HG03039 (cell line): ENCODE data around the gene CCL27.

Source experiments
- ATAC-seq: cut with Tn5 transposase; IDR thresholded peaks from one replicate; pipeline ENCODE4 v1.9.1; 2021; ENCODE audit warnings: mild to moderate bottlenecking, moderate library complexity; ENCODE audit not compliant: unreplicated experiment

The CCL27 gene, protein sequence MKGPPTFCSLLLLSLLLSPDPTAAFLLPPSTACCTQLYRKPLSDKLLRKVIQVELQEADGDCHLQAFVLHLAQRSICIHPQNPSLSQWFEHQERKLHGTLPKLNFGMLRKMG

DNA sequence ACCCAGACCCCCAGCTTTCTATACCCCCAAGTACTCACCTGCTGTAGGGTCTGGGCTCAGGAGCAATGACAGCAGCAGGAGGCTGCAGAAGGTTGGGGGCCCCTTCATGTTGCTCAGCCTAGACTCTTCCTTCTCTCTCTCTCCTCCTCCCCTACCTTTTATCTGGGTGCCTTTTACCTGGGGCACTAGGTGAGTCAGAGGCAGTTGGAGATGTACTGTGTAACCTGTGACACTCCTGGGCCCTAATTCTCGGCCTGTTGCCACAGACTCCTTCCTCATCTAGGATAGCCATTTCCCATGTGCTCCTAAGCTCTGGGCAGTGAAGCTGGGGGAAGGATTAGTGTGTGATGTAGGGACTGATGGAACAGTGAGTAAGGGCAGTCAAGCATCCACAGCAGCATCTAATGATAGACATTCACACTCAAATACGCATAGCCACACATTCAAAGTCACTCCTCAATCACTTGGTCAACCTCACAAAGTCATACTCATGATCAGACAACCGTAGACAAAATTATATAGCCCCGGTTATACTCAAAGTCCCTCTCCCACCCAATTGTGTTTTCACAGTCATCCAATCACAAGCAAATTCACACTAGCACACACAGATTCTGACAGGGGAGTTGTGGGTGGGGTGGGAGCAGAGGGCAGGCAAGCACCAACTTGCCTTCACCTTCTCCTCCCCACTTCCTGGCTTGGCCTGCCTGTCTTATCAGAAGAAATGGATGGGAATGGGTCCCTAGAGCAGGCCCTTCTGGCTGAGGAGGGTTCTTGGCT, at the start of gene CCL27:
Gene CCL27, minus strand, starts transcription at position 132 of the 777 bp plus-strand sequence. Its CDS starts 24 bp downstream, at position 108.
- ATAC-seq, result no peak

DNA sequence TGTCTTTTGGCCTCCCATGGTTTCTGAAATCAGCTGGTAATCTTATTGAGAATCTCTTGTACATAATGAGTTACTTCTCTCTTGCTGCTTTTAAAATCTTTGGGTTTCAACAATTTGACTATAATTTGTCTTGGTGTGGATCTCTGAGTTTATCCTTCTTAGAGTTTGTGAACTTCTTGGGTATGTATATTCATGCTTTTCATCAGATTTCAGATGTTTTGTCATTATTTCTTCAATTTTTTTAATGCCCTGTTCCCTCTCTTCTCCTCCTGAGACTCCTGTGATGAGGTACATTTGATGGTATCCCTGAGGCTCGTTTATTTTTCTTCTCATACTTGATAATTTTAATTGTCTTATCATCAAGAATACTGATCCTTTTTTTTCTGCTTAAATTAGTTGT, 49.7 kb upstream of the CCL27 start:
- no peak for ATAC-seq

DNA sequence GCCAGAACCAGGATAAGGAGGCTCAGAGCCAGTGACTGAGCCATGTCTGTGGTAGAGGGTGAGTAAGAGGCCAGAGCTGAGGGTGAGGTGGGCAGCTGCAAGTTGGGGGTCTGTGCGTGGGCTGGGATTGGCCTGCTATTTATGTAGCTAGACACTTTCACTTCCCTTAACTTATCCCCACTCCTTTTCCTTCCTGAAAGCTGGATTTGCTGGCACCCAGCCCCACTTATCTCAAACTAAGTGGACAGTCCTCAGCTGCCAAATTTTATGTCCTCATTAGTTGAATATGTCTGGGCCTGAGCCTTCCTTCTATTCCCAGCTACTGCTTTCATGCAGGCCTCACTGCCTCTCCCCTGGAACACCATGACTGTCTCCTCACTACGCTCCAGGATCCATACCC, 47.6 kb upstream of the CCL27 start, which contains the start of gene CCL21:
Gene CCL21, minus strand, starts transcription at position 114 of the 400 bp plus-strand sequence. Its CDS starts 70 bp downstream, at position 44.
- ATAC-seq, result no peak

DNA sequence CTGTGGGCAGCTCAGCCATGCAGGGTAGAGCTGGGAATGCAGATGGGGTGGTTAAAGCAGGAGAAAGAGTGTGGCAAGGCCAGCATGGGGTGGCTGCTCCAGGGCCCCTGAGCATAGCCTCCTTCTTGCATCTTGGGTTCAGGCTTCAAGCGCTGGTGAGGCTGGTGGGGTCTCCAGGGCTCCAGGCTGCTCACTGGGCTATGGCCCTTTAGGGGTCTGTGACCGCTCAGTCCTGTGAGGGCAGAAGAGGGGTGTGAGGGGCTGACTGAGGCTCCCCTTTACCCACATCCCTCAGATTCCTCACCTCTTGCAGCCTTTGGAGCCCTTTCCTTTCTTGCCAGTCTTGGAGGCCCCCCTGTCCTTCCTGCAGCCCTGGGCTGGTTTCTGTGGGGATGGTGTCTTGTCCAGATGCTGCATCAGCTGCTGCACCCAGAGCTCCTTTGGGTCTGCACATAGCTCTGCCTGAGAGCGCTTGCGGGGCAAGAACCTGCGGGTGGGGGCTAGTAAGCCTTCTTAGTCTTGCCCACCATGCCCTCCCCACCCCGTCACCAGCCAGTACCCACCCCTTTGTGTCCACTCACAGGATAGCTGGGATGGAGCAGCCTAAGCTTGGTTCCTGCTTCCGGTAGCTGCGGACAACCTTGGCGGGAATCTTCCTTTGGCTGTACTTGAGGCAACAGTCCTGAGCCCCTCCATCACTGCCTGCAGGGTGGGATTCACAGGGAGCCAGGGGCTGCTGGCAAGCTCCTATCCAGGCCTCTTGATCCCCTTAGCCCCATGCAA, 46.9 kb upstream of the CCL27 start:
- ATAC-seq, result no peak

DNA sequence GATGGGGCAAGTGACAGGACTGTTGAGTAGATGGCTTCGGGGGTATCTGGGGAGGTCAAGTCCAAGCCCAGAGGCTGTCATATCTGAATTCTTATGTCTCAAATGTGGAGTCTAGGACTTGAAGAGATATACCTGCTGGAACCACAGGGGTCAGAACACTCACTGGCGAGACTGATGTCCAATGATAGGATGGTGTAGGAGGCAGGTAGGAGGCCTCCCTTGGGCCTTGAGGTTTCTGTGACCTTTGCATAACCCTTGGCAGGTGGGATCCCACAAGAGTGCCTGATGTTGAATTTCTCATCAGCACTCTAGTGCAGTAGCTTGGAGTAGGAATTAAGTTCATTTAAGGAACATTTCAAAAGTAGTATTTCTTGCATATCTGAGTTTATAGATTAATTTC, 44.7 kb upstream of the CCL27 start:
- no peak for ATAC-seq

DNA sequence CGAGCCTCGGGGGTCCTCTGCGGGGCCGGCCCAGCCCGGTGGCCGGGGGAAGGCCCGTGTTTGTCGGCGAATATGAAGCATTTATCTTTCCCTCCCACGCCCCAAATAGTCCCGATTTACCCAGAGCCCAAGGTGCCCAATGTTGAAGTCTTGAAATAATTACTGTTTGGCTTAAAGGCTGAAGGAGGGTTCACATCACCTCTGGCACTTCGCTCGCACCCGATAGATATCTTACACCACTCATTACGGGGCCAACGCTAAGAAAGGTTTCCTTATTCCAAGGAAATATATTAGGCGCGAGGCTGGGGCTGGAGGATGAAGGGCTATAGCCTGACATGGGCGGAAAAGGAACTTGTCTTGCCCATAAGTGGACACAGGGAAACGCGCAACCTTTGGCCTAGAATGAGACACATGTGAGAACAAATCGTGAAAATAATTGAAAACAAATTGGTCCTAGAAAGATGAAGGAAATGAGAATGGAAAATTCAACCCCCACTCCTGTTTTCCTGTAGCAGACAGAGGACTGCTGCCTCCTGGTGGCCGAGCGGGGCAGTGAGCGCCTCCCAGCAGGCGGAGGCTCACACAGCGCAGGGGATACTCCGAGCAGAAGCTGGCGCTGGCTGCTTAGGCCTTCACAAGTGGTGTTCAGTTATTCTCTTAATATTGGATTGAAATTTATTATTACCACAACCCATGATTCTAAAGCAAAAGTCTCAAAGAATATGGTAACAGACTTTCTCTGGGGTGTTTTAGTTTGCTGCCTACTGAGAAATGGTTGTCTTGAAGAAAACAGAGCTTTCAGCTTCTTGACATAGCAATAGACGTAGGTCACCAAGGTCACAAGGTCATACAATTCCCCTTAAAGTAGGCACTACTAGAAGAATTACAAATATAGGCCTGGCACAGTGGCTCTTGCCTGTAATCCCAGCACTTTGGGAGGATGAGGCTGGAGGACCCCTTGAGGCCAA, 39.6 kb upstream of the CCL27 start:
- peak; percentile 61 for ATAC-seq

DNA sequence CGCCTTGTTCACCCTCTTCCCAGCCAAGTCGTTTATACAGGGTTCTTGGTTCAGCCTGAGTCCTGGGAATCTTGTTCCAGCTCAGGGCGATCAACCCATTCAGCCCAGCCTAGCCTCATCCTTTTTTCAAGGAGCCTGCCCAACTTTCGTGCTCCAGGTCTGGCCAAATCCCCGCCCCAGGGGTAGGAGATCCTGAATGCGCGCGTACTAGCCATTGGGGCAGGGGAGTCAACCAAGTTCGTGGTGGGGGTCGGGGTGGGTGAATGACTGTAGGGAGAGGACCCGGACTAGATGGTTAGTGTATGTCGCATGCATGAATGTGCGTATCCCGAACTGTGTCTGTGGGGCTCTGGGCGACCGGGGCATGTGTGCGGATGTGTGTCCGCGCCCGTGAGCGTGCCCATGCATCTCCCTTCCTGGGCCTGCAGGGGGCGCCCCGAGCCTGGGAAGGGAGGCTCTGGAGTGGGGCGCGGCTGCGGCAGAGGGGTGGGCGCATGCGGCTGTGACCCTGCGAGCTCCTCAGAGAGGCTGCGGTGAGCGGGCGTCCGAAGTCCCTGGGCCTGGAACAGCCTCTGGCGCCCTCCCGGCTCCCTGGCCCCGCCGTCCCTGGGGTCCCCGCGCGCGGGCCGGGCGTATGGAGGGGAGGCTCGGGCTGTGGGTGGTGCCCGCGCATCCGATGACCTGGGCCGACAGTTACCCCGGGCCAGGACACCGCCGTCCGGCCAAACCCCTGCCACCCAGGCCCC, 38.7 kb upstream of the CCL27 start:
- ATAC-seq, result no peak

DNA sequence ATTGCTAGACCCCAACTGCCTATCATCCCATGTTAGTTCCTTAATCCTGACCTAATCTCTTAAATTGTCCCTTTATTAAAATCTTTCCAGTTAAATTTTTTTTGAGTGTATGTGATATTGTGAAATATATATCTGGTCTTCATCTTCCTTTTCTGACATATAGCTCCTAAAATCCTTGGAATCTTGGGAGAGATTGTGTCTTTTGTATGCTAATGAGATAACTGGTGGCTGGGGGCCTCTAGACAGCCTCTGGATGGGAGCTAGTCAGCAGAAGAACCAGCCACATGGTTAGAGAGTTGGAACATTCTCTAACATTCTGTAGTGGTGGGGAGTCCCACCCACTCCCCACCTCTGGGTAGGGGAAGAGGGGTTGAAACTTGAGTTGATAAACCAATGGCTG, 32.4 kb upstream of the CCL27 start:
- no peak for ATAC-seq

DNA sequence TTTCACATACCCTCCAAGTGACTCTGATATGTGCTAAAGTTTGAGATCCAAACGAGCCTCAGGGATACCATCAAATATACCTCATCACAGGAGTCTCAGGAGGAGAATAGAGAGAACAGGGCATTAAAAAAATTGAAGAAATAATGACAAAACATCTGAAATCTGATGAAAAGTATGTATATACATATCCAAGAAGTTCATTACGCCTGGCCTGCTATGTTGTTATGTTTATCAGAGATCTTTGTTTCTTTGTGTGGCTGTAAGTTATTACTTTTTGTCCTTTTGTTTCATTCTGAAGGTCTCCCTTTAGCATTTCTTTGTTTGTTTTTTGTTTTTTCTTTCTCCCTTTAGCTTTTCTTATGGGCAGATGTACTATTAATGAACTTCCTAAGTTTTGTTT, 31.1 kb upstream of the CCL27 start:
- ATAC-seq, result no peak

DNA sequence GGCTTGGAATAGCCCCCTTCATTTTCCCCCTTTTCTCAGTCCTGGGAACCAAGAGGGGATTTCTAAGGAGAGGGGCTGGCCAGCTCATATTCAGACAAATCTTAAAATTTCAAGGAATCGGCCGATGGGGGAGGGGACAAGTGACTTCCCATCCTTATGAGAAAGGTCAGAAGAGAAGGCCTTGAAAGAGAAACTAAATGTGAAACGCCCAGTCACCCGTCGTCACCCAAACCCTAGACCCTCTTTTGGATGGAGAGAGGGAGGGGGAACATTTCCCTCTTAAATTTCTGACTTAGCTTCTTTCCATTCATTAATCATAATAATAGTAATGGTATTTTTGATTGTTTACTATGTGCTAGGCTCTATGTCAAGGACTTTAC, 29.5 kb upstream of the CCL27 start:
- no peak for ATAC-seq

DNA sequence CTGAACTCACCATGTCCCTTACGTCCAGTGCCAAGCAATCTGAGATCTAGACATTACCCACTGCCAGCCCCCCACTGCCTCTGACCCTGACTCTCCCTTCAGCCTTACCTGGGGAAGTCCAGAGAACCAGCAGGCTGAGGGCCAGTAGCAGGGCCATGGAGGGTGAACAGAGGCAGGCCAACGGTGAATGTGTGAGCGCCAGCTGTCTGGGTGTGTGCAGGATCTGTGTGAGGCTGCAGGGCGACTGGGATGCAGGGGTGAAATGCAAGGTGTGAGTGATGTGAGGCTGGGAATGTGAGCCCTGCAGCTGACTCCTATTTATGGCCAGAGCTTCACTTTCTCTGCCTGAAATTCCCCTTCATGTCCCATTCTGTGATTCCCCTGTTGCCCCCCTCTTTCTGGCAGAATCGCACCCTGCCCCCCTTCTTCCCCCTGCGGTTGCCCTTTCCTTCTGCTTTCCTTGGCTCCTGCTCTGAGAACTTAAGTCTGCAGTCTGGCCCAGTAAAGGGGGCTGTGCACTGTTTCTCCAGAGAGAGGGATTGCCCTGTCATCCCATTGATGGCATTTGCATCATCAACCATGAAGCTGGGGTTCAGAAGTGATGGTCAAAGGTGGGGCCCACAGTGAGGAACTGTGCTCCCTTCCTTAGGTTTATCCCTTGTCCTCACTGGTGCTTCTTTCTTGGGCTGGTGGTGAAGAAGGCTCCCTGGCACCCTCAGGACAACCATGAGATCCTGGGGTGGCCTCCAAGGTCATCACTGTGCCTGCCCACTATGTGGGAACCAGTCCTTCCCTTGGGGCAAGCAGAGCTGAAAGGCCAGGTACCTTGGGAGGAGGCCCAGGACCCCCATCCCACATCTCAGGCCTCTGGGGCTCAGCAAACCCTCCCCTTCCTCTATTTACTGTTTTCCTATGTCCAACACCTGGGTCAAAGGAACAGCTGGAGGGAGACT, 28.8 kb upstream of the CCL27 start, which contains the start of gene CCL19:
Gene CCL19, minus strand, starts transcription at position 294 of the 953 bp plus-strand sequence. Its CDS starts 137 bp downstream, at position 157.
- ATAC-seq, result no peak

DNA sequence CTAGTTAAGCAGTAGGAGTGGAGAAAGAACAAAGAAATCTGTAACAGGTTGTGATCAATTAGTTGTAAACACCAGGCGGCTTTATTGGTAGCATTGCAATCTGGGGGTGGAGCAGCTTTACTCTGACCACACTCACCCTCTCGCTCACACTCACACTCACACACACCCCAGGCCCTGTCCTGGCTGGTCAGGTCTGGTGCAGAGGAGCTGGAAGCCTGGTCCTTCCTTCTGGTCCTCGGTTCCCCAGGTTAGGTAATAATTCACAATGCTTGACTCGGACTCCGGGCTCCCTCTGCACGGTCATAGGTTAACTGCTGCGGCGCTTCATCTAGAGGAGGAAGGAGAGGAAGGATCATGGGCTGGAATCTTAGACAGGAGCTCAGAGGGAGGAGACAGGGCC, 27.1 kb upstream of the CCL27 start:
- no peak for ATAC-seq

DNA sequence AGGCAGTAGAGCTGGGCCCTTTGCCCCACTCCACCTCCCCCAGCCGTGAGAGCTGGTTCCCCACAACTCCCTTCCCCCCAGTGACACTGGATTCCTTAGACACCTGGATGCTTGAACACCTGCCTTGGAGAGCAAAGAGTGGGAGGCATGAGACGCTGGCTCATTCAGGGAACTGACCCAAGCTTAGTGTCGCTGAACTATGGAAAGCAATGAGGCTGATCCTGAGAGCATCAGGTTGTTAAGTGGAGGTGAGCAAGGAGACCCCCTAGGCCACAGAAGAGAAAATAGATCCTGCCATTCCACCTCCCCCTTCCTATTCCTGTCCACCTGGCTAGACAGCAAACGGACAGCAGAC, 26.6 kb upstream of the CCL27 start:
- ATAC-seq, result no peak

DNA sequence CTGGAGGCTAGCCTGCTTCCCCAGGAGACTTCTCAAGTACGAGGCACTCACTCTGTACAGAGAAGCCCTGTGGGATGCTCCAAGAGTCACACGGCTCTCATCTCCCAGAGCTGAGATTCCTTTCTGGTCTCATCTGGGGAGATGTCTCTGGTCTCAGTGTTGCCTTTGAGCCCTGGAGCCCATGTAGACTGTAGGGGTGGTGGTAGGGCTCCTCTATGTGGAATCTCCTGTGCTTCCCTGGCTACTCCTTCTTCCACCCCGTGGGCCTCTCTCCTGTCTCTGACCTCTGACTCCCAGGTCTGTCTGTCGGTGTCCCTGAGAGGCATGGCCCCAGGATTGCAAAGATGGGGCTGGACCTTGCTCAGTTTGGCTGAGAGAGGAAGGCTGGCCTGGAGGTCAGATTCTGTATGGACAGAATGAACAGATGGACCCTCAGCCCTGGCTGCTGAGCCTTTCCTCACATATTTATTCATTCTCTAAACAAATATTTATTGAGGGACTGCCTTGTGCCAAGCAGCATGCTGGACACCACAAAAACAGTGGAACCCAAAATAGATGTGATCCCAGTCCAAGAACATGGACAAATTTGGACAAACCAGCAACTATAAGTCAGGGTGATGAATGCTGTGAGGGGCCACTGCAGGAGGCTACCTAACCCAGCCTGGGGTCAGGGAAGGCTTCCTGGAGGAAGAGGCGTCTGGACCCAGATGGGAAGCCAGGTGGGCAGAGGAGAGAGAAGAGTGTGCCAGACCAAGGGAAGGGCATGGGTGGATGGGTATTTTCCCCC, 26.1 kb upstream of the CCL27 start:
- no peak for ATAC-seq

DNA sequence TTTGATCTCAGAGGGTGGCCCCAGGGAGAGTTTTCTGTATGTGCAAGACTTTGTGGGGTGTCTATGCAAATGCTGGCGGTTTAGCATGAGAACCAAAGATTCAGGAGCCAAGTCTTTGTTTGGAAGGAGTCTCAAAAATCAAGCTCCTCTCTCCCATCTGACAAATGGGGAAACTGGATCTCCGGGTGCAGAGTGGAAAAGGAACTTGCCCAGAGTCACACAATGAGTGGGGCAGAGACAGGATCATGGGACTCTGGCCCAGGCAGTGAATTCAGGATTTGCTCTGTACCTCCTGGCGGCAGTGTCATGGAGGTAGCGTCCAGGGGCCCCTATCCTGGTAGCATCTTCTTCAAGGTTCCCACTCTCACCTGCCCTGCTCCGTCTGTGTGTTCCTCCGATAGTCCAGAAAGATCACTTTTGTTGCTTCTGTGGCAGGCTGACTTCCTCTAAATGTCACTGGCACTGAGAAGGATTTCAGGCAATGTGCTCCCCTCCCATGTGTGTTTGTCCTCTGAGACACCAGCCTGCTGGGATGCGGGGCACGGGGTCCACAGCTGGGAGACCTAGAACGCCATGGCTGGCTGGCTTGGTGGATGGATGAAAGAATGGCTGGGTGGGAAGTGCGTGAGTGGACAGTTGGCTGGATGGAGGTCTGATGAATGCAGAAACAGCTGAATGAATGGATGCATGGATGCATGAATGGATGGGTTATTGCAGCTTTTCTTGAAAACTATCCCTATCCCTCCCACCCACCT, 25.0 kb upstream of the CCL27 start:
- no peak for ATAC-seq

DNA sequence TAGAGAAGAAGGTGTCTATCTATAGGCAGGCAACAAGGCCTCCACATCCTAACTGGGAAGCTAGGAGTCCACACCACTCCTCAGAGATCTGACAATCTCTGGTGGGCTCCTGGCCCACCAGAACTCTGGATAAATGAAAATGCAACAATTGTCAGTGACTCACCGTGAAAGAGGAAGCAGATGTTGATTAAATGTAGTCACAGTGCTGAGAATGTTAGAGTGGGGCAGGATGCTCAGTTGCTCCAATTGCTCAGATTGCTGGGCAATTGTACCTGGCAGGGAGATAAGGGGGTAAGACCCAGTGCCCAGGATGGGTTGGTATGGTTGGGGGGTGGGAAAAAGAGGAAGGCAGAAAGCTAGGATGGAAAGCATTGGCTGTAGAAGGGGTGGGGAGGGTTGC, 24.3 kb upstream of the CCL27 start:
- ATAC-seq, result no peak

DNA sequence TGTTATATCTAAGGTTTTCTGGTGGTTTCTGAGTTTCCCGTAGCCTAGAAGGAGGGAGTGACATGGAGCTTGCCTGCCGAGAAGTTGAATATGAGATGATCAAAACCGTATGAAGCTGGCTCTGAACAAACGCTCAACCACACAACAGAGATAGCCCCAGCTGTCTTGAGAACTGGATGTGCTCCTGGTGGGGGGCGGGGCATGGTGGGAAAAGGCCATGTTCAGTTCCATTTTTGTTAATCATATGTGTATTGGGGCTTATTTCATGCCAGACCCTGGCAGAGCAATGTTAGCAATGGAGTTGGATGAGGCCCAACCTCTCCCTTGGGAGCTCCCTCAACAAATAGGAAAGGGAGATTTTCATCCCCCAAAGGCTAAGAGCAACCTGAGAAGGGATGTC, 23.8 kb upstream of the CCL27 start:
- no peak for ATAC-seq
